Activated naive CD4-positive, alpha-beta T cell treated with anti-CD3 and anti-CD28 coated beads, Interleukin-2, amount 50 U/mL, for 16 hours (primary cell): ENCODE results near the gene TICAM2.

Source experiments
- DNase-seq: peaks from one replicate; pipeline ENCODE4 v3.0.0-alpha.2; 2020

The TICAM2 gene

DNA sequence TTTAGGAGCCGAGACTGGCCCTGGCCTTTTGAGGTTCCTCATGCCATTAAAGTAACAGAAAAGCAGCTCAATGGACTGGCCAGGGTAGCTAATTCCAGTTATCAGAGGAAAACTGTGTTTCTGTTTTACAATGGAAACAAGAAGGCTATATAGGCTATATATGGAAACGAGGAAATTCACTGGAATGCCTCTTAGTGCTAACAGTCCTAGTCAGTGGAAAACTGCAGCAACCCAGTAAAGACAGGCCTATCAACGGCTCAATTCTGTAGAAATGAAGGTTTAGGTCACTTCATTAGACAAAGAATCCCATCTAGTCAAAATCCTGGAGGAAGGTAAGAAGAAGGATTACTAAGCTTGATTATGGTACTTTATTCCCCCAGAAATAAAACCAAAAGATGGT lies 3.2 kb upstream of the TICAM2 start:
- no peak for DNase-seq

- no peak for DNase-seq
Observed at GRCh38 chr5:115602591-115603125, 379 bp upstream of the TICAM2 start.

DNA sequence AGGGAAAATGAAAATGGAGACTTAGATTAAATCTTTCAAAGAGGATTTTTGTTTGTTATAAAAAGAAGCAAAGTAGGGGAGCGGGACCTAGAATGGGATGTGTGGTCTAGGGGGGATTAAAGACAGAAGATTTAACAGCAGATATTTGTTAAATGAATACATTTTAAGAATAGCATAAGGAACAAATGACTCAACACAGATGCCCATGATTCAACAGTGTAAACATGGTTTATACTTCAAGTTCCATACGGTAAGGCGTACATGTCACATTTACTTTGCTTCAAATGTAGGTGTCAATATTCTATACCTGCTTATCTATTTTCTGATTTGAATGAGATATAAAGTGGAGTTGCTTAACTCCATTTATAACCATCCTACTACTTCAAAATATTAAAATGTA lies 1.5 kb downstream of the TICAM2 start:
- no peak for DNase-seq

DNA sequence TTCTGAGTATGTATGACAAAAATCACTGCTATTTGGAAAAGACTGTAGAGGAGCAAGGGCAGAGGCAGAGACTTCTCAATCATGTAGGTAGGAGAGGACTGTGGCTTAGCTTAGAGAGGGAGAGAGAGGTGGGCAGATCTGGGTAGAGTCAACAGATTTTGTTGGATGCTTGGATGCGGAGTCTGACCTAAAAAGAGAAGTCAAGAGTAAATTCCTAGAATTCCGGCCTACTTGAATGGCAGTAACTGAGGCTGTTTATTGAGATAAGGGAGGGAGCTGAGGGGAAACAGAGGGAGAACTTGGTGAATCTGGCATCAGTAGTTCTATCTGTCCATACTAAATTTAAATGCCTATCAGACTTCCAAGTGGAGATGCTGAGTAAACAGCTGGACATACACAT lies 2.4 kb downstream of the TICAM2 start:
- DNase-seq = no peak

GRCh38 chr5:115599502-115599901 lies 2.8 kb downstream of the TICAM2 start:
- DNase-seq = no peak

DNA sequence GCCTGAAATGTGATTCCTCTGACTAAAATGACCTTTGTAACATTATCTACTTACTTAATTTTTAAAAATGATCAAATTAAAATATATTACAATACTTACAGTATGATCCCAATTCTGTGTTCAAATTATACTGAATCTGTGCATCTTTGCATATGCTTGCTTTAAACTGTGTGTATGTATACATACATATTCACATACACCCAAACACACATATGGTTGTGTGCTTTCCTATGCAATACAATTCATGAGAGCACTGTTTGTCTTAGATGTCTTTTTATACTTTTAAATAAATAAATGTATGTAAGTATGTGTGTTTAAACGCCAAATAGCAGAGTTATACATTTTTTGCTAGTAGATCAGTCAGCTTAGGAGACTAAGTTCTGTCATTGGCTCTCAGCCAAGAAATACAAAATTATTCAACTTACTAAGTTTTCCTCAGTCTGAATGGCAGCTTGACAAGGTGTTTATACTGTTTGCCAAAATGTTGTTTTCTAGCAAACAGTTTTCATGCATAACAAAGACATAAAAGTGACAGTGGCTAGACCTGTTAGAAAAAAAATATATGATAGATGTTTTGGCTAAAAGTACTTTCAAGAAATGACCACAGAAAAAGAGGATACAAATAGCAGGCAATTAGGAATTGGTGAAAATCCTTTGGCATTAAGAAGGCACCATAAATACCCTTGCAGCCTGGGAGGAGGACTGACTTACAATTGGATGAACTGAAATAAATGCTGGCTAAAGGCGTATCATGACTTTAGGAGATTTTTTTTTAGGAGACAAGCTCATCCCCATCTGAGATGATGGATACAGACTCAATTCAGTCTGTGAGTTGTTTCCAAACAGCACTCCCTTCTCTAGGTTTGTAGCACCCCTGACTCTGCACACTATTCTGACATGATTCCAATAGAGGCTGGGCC lies 7.9 kb downstream of the TICAM2 start:
- no peak for DNase-seq

DNA sequence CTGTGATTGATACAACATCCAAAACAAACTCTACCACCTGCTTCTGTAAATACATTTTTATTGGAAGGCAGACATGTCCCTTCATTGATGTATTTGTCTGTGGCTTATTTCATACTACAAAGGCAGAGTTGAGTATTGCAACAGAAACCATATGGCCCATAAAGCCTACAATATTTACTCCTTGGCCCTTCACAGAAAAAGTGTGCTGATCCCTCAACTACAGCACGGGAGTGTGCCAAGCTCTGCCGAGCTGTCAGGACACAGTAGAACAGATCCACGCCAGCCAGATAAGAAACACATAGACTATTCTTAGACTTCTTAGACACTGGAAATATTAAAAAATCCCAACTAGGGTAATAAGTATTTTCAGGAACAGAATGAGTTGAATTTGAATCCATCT lies 13.2 kb downstream of the TICAM2 start:
- DNase-seq = no peak

DNA sequence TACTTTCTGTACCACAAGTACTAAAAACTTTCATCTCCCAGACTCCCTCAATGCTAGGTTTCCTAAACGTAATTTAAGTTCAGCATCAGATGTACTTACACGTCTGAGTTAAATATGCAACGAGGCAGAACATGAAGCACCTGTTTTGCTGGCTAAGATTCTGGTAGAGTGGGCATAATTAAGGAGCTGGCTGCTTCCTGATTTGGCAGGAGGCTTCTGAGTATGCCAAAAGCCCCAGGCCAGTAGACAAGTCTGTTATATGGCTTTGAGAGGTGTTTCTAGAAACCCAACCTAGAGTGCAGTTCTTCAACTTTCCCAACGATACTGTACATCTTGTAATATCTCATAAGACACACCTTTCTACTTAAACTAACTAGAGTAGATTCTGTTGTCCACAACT lies 13.6 kb downstream of the TICAM2 start:
- DNase-seq = no peak

DNA sequence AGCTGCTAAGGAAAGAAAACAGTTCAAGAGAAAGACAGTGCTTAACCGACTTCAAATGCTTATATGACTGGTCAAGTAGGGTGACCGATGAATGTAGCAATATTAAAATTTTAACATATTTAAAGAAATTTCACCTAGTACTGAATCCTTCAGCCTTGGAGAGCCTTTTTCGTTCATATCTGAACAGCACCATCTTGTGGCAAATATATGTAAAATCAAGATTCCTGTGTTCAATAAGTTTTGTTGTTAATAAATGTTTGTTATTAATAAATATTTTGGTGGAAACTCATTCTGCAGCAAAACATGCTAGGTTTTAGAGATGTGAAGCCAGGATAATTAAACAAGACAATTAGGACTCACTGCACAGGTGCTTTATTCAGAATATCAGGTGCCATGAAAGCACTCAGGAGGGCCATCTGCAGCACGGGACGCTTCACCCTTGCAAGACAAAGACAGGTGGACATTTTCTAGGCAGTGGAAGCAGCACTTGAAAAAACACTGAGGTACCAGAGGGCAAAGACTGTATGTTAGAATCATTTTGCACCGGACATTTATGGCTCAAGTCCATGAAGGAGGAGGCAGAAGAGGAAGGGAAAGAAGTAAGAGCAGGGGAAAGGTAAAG lies 15.6 kb downstream of the TICAM2 start:
- DNase-seq = no peak

DNA sequence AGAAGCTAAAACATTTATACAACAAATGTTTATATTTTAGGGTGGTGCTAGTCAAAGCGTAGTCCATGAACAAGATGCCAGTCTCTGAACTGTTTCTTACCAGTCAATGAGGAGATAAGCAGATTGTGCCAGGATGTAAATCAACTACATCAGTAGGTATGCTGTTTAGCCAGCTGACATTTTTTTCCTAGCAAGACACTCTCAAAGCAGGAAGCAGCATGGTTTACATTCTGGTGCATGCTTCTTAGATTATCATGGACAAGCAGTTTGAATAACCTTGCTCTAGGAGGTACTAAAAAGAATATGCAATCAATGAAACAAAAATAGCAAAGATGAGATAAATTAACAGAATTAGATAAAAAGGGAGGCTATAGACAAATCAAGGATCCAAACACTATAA lies 17.0 kb downstream of the TICAM2 start:
- no peak for DNase-seq

DNA sequence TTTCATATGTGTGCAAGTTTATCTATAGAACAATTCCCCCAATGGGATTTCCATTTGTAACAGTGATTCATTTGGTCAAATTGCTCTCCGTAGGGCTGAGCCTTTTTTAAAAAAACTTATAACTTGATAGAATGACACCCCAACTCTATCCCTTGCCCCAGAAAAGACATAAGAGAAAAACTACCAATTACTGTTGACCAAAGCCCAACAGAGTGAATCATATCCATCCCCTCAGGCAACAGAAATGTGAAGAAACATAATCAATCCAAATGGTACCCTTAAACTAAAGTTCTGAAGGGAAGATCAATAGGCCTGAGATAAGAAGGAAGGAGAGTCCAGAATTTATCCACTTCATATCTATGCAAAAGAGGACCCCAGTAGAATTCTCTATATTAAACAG lies 17.8 kb downstream of the TICAM2 start:
- no peak for DNase-seq

- DNase-seq = no peak
Observed at GRCh38 chr5:115583474-115583873, 18.8 kb downstream of the TICAM2 start.

DNA sequence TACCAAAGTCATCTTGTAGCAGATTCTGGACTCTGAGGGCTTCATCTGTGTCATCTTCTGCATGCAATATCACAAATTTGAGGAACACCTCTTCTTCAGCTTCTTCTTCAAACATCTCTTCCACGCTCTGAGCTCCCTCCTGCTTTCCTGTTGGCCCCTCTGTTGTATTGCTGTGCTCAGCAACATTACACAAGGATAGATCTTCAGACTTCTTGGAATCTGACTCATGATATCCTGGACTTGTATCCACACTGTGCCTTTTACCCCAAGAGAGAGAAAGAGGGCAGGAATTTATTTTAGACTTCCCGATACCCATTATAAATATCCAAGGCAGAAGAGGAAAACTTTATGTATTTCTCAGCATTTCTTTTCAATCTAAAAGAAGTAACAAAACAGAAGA lies 21.3 kb downstream of the TICAM2 start:
- no peak for DNase-seq

GRCh38 chr5:115579747-115580173 lies 22.5 kb downstream of the TICAM2 start:
- DNase-seq = no peak

- DNase-seq = no peak
Observed at GRCh38 chr5:115579216-115579615, 23.1 kb downstream of the TICAM2 start.

GRCh38 chr5:115578657-115579056 lies 23.6 kb downstream of the TICAM2 start:
- DNase-seq = no peak

DNA sequence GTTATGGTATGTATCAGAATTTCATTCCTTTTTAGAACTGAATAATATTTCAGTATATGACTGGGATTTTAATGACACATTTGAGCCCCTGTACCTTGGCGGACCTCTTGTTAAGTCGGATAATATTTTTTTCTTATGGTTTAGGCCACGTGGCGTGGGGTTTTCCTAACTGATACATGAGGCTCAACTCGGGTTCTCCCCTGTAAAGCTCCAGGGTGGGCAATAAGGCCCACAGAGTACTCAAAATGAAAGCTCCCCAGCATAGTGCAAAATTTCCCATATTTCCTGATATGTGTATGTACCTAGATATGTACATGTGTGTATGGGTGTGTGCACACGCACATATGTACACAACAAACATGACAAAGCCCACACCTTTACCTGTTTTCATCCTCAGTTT lies 24.5 kb downstream of the TICAM2 start:
- no peak for DNase-seq

GRCh38 chr5:115577329-115577728 lies 24.9 kb downstream of the TICAM2 start:
- no peak for DNase-seq

DNA sequence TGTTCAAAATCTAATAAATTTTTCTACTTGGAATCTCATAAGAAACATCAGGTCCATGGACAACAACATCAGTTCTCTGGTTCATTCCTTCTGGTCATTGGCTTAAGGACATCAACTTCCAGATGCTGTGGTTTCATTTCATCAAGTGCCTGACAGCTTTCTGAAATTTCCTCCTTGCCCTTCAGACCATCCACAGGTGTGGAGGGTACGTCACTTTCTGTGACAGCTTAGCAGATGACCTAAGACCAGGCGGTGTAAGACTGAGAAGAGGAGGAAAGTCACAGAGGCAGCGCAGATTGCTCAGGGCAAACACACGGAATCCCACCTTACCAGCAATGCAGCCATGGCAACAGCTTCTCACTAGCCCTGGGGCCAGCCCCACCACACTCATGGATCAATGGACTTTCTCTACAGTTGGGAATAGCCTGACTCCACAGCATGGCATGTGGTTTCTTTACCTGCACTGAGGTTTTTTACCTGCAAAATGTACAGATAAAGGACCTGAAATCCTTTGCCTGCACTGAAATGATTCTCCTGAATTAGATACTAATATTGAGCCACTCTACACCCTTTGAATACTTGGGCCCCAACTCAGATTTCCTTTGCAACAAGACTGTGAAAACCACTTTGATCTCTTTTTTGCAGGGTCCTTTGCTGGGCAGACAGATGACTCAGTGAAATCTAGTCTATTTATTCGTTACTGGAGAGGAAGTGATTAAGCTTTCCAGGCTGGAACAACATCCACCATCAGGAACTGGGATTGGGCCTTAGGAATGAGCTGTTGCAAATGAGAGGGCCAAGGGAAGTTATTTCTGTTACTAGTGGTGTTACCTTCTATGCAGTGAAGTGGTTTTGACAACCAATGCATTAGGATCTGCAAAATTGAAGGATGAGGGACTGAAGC lies 26.9 kb downstream of the TICAM2 start:
- DNase-seq = no peak

GRCh38 chr5:115573133-115573532 lies 29.1 kb downstream of the TICAM2 start:
- no peak for DNase-seq

DNA sequence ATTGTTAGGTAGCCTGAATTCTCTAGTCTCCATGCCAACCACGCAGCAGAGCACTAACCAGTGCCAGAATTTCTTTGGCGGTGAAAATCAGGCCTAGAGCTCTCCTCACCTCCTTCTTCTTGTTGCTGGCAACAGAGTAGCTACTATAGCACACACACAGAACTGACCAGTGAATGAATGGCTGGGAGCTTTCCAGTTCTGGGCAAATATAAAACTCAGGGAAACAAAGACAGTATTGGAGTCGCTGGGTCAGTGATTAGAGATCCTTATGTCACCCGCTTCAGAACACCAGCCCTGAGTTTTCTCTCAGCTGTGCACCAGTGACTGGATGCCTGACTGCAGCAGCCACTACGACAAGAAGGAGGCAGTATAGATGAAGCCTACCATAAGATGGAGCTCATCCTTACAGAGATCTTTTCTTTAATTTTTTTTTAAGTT lies 30.8 kb downstream of the TICAM2 start:
- DNase-seq = no peak

DNA sequence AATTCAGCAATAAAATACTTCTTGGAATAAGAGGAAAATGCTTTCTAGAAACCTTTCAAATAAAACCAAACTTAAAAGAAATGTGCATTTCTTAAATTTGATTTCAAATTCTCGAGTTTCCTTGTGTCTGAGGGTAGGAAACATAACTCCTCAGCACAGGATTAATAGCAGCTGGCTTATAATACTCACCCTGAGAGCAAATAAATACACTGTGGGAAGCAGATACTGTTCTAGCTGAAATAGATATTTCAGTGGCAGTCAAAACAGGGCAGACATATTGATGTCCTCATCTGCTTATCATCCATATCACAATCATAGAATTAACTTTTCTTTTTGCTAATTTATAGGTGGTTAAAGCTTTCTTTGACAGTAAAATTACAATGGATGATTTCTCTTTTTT lies 33.6 kb downstream of the TICAM2 start:
- DNase-seq = no peak

DNA sequence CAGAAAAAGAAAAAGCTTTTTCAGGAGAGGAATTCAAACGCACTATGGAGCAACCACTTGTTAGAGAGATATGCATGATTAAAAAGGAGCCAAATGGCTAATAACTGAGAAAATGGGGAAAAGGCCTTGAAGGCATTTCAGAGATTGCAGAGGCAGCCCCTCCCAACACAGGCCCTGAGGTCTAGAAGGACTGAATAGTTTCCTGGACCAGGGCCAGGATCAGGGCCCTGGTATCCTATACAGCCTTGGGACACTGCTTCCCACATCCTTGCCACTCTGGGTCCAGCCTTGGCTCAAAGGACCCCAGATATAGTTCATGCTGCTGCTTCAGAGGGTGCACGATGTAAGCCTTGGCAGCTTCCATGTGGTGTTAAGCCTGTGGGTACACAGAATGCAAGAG lies 37.0 kb downstream of the TICAM2 start:
- DNase-seq = no peak
